Heart left ventricle (tissue), 13 donors: ENCODE results near the gene INO80E.

Experiments used
- CTCF ChIP-seq, 12 donors: fragments of 200-600 bp; sonication (generic) in 4 of 12; IDR thresholded peaks; one replicate each; pipeline versions ENCODE4 v1.5.0 to v1.8.0; 2018 to 2022; ENCODE audit warnings: antibody characterized with exemption in 12 of 12, mild to moderate bottlenecking in 5 of 12
- POLR2A ChIP-seq, 2 donors: fragments of 450-650 bp; IDR thresholded peaks; one replicate each; pipeline ENCODE4 v1.6.1; 2017; ENCODE audit warnings: antibody characterized with exemption in 2 of 2, mild to moderate bottlenecking in 2 of 2, moderate library complexity in 2 of 2
- donor health status: ischemic (EF 13 %, LVEDD 7.1; RV severe dilation, severe dysfunction).
- donor health status: DM: no; HTN: yes; CAD: no.
- donor health status: DM: no; HTN: no; CAD: no.
- donor health status: ischemic (EF 25% LVEDD 6.9; RV normal size, moderate dysfunction).
- donor health status: ischemic (EF 25% LVEDD 5.7; RV mildly dilated, moderate dysfunction).
- donor health status: ischemic (EF 35%, LVEDD 5.7; RV mildly dilated, moderate dysfunction).
- donor health status: nonischemic (EF 11% LVEDD 7.7; RV severe dilation, severe dysfunction).
- donor health status: DM: yes; HTN: yes; CAD: no.
- donor health status: PGD.
- donor health status: ischemic (EF 29% LVEDD 5.4; RV normal size, mild dysfunction).
- donor health status: nonischemic (EF 23%, LVEDD 6.1; RV moderate dilation, normal function).

- TF ChIP-seq CTCF (IDR thresholded peaks at IDR 0.05): no peak
- no peak for TF ChIP-seq POLR2A (IDR thresholded peaks at IDR 0.05)
These were observed 15.9 kb downstream of the INO80E start for GRCh38 chr16:30011714-30012504.
